VCaP (cell line): ENCODE measurements around the gene ARFGEF2.

ENCODE experiments used
- H3K27ac ChIP-seq: fragments of 450-650 bp; 2 replicates; pipeline ENCODE4 v1.5.1; 2017
- TF ChIP-seq, protein P1 (sequence below): fragments of 450-650 bp; conservative IDR thresholded peaks from 2 replicates; pipeline ENCODE4 v1.5.1; 2017; ENCODE audit warnings: mild to moderate bottlenecking, moderate library complexity

The ARFGEF2 gene

DNA sequence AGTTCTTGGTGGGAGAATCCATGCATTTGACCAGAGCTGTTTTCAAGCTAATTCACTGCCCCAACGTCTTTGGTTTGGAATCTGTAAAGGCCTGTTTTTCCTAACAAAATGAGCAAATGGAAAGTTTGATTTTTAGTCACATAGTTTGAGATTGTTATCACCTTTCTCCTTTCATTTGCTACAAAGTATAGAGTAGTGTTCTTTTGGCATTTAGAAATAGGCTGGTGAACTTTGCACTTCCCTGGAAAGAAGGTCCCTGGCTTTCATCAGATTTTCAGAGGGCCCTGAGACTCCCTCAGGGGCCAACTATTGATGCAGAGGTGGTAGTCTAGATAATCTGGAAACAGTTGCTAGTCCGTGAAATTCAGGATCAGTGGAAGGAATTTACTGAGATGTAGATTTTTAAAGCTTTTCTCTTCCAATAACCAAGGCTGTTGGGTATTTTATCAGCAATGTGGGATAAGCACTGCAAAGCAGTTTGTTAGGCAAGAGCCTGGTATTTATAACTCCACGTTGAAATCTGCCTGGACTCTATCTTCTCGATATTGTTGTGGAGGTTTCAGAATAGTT lies 1.7 kb downstream of the ARFGEF2 start:
- TF ChIP-seq, protein P1, sequence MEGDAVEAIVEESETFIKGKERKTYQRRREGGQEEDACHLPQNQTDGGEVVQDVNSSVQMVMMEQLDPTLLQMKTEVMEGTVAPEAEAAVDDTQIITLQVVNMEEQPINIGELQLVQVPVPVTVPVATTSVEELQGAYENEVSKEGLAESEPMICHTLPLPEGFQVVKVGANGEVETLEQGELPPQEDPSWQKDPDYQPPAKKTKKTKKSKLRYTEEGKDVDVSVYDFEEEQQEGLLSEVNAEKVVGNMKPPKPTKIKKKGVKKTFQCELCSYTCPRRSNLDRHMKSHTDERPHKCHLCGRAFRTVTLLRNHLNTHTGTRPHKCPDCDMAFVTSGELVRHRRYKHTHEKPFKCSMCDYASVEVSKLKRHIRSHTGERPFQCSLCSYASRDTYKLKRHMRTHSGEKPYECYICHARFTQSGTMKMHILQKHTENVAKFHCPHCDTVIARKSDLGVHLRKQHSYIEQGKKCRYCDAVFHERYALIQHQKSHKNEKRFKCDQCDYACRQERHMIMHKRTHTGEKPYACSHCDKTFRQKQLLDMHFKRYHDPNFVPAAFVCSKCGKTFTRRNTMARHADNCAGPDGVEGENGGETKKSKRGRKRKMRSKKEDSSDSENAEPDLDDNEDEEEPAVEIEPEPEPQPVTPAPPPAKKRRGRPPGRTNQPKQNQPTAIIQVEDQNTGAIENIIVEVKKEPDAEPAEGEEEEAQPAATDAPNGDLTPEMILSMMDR = no peak
- H3K27ac ChIP-seq = peak overlapping the region; percentile 93; the same call in 1 of the 2 replicates

- TF ChIP-seq, protein P1 = no peak
Observed at GRCh38 chr20:48924756-48925109, 3.2 kb downstream of the ARFGEF2 start.

DNA sequence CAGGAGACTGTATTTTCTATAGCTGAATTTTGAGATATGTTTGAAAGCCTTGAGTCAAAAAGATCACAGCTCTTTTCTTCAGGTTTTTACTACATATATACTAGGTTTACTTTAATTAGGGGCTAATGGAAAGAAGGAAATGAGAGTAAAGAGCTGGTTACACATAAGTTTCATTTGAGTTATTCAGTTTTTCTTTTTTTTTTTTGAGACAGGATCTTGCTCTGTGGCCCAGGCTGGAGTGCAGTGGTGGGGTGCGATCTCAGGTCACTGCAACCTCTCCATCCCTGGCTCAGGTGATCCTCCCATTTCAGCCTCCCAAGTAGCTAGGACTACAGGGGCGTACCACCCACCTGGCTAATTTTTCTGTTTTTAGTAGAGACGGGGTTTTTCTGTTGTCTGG lies 4.8 kb downstream of the ARFGEF2 start:
- H3K27ac ChIP-seq = no peak overlapping the region
- TF ChIP-seq, protein P1 = no peak

More at GRCh38 chr20:48924756-48925109, 3.2 kb downstream of the ARFGEF2 start:
- H3K27ac ChIP-seq = no peak overlapping the region

- H3K27ac ChIP-seq = no peak overlapping the region
- TF ChIP-seq, protein P1 = no peak
Observed at GRCh38 chr20:48926821-48927220, 5.3 kb downstream of the ARFGEF2 start.

- TF ChIP-seq, protein P1 = no peak
Observed at GRCh38 chr20:48928832-48929725, 7.6 kb downstream of the ARFGEF2 start.

DNA sequence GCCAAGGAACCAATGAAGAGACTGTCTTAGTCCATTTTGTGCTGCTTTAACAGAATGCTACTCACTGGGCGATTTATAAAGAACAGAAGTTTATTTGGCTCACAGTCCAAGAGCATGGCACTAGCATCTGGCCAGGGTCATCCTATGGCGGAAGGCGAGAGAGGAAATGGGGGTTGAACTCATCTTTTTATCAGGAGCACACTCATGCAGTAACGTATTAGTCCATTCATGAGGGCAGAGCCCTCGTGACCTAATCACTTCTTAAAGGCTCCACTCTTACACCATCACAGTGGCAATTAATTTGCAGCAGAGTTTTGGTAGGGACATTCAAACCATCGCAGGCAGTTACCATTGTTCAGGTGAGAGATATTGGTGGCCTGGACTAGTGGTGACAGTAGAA lies 8.5 kb downstream of the ARFGEF2 start:
- no peak overlapping the region for H3K27ac ChIP-seq
- TF ChIP-seq, protein P1 = no peak

More at GRCh38 chr20:48928832-48929725, 7.6 kb downstream of the ARFGEF2 start:
- peak overlapping the region; percentile 1; the same call in 1 of the 2 replicates for H3K27ac ChIP-seq

DNA sequence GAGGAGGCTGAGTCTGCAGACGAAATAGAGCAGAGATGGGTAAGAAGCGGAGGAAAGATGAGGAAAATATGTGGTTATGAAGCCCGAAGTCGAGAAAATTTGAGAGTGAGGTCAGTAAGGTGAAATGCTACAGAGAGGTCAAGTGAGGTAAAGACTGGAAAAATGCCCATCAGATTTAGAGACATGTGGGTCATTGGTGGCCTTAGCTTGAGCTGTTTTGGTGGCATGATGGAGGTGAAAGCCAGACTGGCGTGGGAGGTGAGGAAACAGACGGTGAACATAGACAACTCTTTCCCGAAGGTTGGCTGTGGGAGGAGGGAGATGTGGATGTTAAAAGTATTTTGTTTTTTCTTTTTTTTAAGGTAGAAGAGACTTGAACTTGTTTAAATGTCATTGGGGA lies 9.4 kb downstream of the ARFGEF2 start:
- H3K27ac ChIP-seq = no peak overlapping the region
- TF ChIP-seq, protein P1 = no peak
